Astrocyte (in vitro differentiated cells and primary cell): ENCODE results near the gene CENPX. TPM values are rescaled to one million over a fixed set of nuclear protein-coding genes. Genes with fewer than 3 reads are reported as not detected.

Experiments
- DNase-seq: peaks from one replicate; pipeline ENCODE4 v3.0.0-alpha.2; 2010; ENCODE audit warnings: low read depth
- FAIRE-seq: peaks from 2 replicates; lab custom pipeline; 2011; peaks lifted over from hg19 to GRCh38; lab: Jason Lieb, UNC
- H2AFZ ChIP-seq: 2 replicates; pipeline ENCODE4 v1.6.0; 2012; ENCODE audit warnings: low read depth, low read length, inconsistent platforms
- H3K27ac ChIP-seq: 2 replicates; pipeline ENCODE4 v1.5.1; 2011; ENCODE audit warnings: low read depth, low read length, inconsistent platforms
- H3K27me3 ChIP-seq: 2 replicates; pipeline ENCODE4 v1.6.0; 2011; ENCODE audit warnings: low read length, inconsistent platforms; ENCODE audit not compliant: insufficient read depth
- H3K36me3 ChIP-seq: 2 replicates; pipeline ENCODE4 v1.5.1; 2011; ENCODE audit warnings: low read length, inconsistent platforms; ENCODE audit not compliant: insufficient read depth
- H3K4me1 ChIP-seq: 2 replicates; pipeline ENCODE4 v1.5.1; 2011; ENCODE audit warnings: low read length, inconsistent platforms; ENCODE audit not compliant: insufficient read depth
- H3K4me2 ChIP-seq: 2 replicates; pipeline ENCODE4 v1.6.0; 2012; ENCODE audit warnings: low read length, inconsistent platforms
- H3K4me3 ChIP-seq: 2 replicates; pipeline ENCODE4 v1.5.1; 2011; ENCODE audit warnings: low read depth, mild to moderate bottlenecking, low read length, inconsistent platforms; ENCODE audit not compliant: insufficient read depth
- H3K79me2 ChIP-seq: 2 replicates; pipeline ENCODE4 v1.6.0; 2012; ENCODE audit warnings: mild to moderate bottlenecking, low read length, inconsistent platforms; ENCODE audit not compliant: insufficient read depth
- H3K9ac ChIP-seq: 2 replicates; pipeline ENCODE4 v1.6.0; 2012; ENCODE audit warnings: mild to moderate bottlenecking, low read length, inconsistent platforms
- H3K9me3 ChIP-seq: 2 replicates; pipeline ENCODE4 v1.5.1; 2012; ENCODE audit warnings: low read depth, mild to moderate bottlenecking, low read length, inconsistent platforms; ENCODE audit not compliant: insufficient read depth
- H4K20me1 ChIP-seq: 2 replicates; pipeline ENCODE4 v1.6.0; 2012; ENCODE audit warnings: low read length, inconsistent platforms; ENCODE audit not compliant: insufficient read depth
- H3K27ac Mint-ChIP-seq: one replicate; pipeline ENCODE4 v1.8.0; 2021; ENCODE audit warnings: mild to moderate bottlenecking, mixed read lengths; ENCODE audit not compliant: unreplicated experiment
- H3K27me3 Mint-ChIP-seq: one replicate; pipeline ENCODE4 v1.8.0; 2021; ENCODE audit warnings: low read depth, mixed read lengths; ENCODE audit not compliant: unreplicated experiment
- H3K36me3 Mint-ChIP-seq: one replicate; pipeline ENCODE4 v1.8.0; 2021; ENCODE audit warnings: low read depth, mixed read lengths; ENCODE audit not compliant: unreplicated experiment
- H3K4me1 Mint-ChIP-seq: one replicate; pipeline ENCODE4 v1.8.0; 2021; ENCODE audit warnings: low read depth, mixed read lengths; ENCODE audit not compliant: unreplicated experiment
- H3K4me3 Mint-ChIP-seq: one replicate; pipeline ENCODE4 v1.8.0; 2021; ENCODE audit warnings: mild to moderate bottlenecking, moderate library complexity, mixed read lengths; ENCODE audit not compliant: unreplicated experiment
- H3K9me3 Mint-ChIP-seq: one replicate; pipeline ENCODE4 v1.8.0; 2021; ENCODE audit warnings: mild to moderate bottlenecking, mixed read lengths; ENCODE audit not compliant: unreplicated experiment
- EZH2 ChIP-seq: IDR thresholded peaks from 2 replicates; pipeline ENCODE4 v1.6.1; 2012; ENCODE audit warnings: mild to moderate bottlenecking, low read length, inconsistent platforms; ENCODE audit not compliant: insufficient read depth
- total RNA-seq: library from RNA; stranded (reverse); gene quantifications from 2 replicates; pipeline ENCODE4 v1.2.1, GENCODE V29; 2021
- TF ChIP-seq, protein P1 (sequence below): IDR thresholded peaks from 2 replicates; pipeline ENCODE4 v1.5.1; 2011; ENCODE audit warnings: low read depth, mild to moderate bottlenecking, inconsistent platforms, low read length, moderate library complexity; ENCODE audit not compliant: insufficient read depth

The CENPX gene
- total RNA-seq, 1 donor from 2014 or later = 26.7 TPM

GRCh38 chr17:81980122-81980521 lies 42.6 kb downstream of the CENPX start:
- FAIRE-seq (no peak), DNase-seq (no peak)
- Histone ChIP-seq H2AFZ (no peak overlapping the region), H3K4me3 (no peak overlapping the region), H3K9ac (no peak overlapping the region), H3K4me2 (no peak overlapping the region), H3K36me3 (peaks cover 10% of the 10 kb centered on the region), H3K27ac (no peak overlapping the region), H4K20me1 (peaks cover 9% of the 10 kb centered on the region), H3K9me3 (no peaks in the 10 kb centered on the region), H3K4me1 (peaks cover 7% of the 10 kb centered on the region), H3K79me2 (peaks cover 7% of the 10 kb centered on the region), H3K27me3 (no peaks in the 10 kb centered on the region)
- Mint-ChIP-seq H3K9me3 (peaks cover 1% of the 10 kb centered on the region), H3K36me3 (peaks cover 4% of the 10 kb centered on the region), H3K4me3 (peak overlapping the region; percentile 84), H3K27me3 (no peaks in the 10 kb centered on the region), H3K27ac (no peak overlapping the region), H3K4me1 (peaks cover 7% of the 10 kb centered on the region)
- TF ChIP-seq, protein P1, sequence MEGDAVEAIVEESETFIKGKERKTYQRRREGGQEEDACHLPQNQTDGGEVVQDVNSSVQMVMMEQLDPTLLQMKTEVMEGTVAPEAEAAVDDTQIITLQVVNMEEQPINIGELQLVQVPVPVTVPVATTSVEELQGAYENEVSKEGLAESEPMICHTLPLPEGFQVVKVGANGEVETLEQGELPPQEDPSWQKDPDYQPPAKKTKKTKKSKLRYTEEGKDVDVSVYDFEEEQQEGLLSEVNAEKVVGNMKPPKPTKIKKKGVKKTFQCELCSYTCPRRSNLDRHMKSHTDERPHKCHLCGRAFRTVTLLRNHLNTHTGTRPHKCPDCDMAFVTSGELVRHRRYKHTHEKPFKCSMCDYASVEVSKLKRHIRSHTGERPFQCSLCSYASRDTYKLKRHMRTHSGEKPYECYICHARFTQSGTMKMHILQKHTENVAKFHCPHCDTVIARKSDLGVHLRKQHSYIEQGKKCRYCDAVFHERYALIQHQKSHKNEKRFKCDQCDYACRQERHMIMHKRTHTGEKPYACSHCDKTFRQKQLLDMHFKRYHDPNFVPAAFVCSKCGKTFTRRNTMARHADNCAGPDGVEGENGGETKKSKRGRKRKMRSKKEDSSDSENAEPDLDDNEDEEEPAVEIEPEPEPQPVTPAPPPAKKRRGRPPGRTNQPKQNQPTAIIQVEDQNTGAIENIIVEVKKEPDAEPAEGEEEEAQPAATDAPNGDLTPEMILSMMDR = no peak
- TF ChIP-seq EZH2 = no peak

DNA sequence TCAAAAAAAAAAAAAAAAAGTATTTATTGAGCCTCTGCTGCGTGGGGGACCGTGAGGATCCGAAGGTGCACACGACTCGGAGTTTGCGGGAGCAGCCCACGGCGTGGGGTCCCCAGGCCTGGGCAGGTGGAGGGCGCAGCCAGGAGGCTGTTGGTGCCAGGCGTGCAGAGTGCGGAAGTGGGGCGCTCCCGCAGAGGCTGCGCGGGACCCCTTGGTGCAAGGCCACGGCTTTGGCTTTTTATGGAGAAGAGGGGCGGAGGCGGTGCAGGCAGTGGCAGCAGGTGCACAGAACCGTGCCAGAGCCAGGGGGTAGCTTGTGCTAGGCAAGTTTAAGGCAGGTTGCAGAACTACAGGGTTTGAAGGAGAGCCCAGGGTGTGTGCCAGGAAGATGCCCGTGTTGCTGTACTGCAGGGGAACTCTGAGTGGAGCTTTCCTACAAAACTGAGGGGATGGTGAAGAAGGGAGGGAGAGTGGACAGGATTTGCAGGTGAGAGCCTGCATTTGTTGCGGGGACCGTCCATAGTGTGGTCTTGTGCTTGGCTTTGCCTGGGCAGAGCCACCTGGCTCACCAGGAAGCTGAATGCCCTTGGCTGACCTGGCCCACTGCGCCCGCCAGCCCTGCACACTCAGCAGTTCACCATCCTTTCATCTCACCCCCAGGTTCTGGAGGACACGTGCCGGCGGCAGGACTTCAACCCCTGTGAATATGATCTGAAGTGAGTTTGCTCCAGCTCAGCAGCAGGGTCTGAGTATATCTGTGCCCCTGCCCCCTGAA lies 44.0 kb downstream of the CENPX start:
- Histone ChIP-seq H3K4me3 (no peak overlapping the region), H3K4me1 (peaks cover 7% of the 10 kb centered on the region), H3K27me3 (no peaks in the 10 kb centered on the region), H2AFZ (no peak overlapping the region), H3K27ac (no peak overlapping the region), H4K20me1 (peaks cover 6% of the 10 kb centered on the region), H3K9me3 (no peaks in the 10 kb centered on the region), H3K9ac (no peak overlapping the region), H3K4me2 (peak overlapping the region; percentile 97), H3K79me2 (peaks cover 7% of the 10 kb centered on the region), H3K36me3 (peaks cover 7% of the 10 kb centered on the region)
- Mint-ChIP-seq H3K9me3 (peaks cover 3% of the 10 kb centered on the region), H3K27me3 (no peaks in the 10 kb centered on the region), H3K4me3 (peak overlapping the region; percentile 84), H3K27ac (peak overlapping the region; percentile 63), H3K36me3 (peaks cover 4% of the 10 kb centered on the region), H3K4me1 (peaks cover 7% of the 10 kb centered on the region)
- DNase-seq (no peak), FAIRE-seq (no peak)
- TF ChIP-seq EZH2 = no peak
- TF ChIP-seq, protein P1 = no peak
